GM19455 (cell line): ENCODE measurements around the gene EPB41L2.

Experiments
- ATAC-seq: cut with Tn5 transposase; IDR thresholded peaks from one replicate; pipeline ENCODE4 v1.9.1; 2021; ENCODE audit not compliant: unreplicated experiment

EPB41L2 gene

DNA sequence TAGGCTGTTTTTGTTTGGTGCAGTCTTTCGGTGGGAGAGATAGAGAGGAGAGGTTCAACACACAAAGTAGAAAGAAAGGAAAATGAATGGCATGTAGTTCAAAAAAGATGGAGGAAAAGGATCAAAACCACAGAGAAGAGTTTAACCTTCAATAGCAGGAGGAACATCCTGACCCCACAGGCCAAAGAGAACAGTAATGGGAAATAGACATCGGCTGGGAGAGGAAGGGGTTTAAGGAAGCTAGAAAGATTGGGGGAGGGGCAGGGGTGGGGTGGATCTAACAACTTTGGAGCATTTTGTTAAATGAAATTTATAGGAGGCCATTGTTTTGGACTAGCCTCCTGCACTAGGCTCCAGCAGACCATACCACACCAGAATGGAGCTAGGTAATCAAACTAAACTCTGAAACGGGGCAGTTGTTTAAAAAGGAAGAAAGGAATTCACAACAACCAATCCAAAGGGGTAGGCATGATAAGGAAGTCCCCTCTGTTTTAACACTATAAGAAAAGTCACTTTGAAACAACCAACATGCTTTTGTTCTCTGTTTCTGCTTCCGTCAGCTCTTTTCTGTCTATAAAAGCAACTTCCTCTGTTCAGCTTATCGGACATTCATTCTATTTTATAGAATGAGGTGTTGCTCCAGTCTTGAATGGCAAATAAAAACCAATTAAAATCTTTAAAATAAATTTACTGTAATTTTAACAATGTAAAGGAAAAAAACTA, 82.6 kb downstream of the EPB41L2 start:
- no peak for ATAC-seq

DNA sequence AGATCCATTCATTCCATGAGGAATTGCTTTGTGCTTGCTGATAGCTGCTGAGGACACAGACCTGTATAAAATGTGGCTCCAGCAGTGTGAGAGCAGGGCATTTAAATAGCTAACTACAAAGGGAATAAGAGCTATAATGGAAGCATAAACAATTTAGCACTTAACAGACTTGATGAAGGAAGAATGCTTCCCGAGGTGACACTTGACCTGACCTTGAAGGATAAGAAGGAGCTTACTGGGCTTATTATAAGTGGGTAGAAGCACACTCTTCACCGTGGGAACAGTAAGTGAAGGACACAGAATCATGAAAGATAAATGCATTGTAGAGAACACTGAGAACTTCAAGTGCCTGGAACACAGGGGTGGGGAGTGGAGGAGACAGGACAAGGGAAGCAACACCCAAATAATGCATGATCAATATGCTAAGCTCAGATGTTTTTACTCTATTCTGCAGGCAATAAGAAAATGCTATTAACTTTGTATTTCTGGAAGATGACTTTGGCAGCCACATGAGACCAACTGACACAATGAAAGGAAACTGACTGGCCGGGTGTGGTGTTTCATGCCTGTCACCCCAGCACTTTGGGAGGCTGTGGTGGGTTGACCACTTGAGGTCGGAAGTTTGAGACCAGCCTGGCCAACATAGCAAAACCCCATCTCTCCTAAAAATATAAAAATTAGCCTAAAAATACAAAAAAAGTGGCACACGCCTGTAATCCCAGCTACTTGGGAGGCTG, 84.2 kb downstream of the EPB41L2 start:
- no peak for ATAC-seq

DNA sequence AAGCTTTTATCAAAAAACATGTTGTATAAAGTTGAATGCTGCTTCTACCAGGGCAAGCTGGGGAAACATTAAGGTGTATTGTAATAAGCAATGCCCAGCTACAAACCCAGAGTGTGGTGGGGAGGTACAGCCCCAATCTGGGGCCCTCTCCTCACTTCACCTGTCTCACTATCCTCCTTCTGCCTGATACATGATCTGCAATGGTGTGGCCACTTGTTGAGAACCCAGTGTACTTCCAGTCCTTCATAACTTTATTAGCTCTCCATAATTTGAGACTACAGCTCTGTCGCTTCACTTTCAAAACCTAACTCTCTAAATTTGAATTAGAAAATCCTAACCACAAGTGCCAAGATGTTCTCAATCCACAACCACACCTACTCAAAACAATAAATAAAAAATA, 84.9 kb downstream of the EPB41L2 start:
- ATAC-seq = no peak

DNA sequence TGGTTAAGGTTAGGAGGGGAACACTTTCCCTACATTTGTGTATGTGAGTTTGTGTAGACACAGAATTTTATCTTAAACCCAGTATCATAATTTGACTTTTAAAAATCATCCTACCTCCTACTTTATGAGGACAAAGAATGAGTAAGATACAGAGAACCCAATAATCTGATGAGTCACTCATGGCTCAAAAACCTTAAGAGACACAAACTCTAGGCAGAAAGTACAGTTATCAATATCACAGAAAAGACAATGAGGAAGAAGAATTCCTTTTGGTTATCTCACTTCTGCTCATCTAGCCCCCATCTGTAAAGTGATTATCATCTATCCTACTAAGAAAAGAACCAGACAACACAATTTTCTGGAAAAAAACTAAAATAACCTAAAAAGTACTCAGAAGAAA, 87.7 kb downstream of the EPB41L2 start:
- no peak for ATAC-seq

DNA sequence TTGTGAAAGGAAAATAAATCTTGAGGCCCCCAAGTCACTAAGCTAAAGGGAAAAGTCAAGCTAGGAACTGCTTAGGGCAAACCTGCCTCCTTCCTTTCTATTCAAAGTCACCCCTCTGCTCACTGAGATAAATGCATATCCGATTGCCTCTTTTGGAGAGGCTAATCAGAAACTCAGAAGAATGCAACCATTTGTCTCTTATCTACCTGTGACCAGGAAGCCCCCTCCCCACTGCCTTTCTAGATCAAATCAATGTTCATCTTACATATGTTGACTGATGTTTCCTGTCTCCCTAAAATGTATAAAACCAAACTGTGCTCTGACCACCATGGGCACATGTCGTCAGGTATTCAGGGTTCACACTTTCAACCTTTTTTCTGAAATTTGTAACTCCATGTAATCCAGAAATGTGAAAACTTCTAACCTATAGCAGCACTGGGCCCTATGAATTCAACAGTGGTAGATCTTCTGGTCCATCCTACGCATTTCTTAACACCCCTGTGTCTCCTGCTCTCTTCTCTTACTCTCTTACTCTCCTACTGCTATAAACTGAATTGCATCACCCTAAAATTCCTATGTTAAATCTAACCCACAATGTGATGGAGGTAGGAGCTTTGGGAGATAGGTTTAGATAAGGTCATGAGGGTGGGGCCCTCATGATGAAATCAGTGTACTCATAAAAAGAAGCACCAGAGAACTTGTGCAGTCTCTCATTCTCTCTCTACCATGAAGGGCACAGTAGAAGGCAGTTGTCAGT, 89.3 kb downstream of the EPB41L2 start:
- ATAC-seq = no peak

DNA sequence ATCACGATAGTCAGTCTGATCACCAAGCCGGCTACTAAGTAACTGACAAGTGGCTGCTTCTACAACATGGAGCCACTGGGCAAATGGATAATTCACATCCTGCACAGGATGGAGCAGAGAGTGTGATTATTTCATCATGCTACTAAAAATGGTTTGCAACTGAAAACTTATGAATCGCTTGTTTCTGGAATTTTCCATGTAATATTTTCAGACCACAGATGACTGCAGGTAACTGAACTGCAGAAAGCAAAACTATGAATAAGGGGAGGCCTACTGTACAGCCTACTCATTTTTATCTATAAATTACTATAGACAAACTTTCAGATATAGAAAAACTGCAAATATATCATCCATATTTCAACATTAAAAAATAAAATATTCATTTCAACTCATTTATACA, 91.5 kb downstream of the EPB41L2 start:
- ATAC-seq = no peak

DNA sequence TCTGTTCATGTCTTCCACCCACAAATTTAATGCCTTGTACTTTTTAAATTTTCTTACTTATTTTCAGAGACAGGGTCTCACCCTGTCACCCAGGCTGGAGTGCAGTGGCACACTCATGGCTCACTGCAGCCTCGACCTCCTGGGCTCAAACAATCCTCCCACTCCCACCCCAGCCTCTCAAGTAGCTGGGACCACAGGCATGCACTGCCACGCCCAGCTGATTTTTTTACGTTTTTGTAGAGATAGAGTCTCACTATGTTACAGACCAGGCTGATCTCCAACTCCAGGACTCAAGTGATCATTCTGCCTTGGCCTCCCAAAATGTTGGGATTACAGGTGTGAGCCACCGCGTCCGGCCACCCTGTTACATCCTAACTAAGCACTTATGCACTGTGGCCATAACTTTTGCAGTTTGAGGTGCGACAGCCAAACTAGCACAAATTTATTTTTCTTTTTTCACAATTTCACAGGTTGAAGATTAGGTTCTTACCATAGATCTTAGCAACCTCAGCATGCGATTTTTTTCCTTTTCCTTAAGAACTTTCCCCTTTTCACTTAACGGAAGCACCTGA, 92.1 kb downstream of the EPB41L2 start:
- no peak for ATAC-seq

DNA sequence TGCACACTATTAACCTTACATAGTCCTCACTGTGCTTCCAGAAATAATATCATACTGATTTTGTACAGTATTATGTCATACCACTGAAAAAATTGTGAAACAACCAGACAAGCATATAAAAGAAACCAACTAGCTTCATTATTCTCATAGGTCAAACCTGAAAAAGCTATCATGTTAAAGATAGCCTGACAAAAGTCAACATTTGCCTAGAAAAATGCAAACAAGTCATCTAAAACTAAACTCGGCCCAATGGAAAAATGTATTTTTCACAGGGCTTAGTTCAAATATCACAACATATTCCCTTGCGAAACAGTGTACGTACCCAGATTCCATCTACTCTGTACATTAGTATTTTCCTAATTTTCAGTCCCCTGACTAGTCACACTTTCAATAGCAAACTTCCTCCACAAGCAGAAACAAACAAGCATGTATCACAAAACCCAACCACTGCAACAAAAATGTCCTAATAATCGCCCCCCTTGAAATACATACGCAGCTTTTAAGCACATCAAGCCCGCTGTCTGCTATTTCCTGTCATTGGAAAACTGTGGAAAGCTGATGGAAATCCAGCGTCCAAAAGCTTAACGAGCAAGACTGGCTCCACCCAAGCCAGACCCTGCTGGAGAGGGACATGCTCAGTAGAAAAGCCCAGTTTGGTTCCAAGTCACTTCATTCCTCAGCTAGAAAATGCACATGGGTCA, 93.1 kb downstream of the EPB41L2 start:
- ATAC-seq = no peak

DNA sequence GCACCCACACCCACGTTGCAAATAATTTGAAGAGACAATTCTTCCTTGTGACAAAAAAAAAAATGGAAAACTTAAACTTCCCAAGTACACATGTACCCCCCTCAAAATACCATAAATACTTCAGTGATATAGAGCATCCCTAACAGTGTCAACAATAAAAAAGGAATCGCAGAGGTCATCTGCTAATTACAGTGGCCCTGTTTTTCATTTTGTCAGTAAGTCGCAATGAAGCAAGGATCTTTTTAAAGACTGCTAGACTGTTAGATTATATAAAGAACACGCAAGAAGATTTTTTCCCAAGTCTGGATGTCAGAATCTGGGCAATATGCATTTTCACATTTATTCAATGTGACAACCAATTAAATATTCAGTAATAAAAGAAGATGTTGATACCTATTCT, 93.9 kb downstream of the EPB41L2 start:
- no peak for ATAC-seq

DNA sequence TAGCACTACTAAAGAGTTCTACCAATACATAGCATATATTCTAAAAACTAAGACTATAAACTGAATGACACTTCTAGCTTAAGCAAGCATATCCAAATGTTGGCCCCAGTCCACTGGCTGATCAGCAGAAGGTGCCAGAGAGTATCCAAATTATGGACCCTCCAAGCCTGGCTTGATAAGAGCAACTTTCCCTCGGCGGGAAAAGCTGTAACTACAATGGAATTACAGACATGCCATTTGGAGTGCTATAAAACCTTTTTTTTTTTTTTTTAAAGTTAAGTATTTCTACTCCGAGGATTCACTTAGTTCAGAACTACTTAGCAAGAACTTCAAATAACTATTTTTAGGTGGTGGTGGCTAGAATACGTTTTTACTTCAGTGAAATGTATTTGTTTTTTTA, 94.6 kb downstream of the EPB41L2 start:
- ATAC-seq = no peak

DNA sequence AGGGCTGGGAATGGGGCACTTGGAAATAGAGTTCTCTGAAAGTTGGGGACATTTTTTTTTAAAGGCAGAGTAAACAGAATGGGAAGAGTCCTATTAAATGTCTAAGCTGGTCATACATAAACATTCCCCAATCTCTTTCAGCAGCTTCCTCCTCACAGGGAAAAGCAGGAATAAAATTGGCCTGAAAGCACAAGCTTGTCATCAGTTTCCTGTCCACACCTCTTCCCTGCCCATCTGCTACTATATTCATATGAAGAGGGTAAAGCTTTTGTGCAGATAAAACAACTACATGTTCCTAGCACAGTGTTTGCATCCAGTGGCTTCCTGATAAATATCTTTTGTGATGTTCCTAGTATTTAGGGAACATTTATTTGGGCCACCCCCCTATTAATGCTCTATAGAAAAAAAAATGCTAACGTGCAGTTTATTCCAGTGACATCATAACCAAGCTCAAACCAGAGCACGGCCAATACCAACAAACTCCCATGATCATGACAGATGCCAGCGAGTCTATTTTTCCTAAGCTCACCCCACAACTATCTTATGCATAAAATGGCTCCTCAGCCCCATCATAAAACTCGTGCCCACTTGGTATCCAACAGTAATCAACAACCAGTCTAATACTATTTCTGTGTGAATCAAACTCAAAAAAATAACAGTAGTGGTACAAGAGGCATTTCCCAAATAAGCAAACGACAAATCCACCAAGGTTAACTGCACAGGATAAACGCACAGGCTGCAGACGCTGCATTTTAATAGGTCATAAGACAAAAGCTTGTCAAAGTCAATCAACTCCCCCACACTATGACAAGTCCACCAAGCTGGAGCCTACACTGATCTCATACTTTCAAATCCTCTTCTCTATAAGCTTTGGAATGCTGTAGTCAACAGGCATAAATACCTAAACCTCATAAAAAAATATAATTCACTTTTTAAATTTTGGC, 95.3 kb downstream of the EPB41L2 start:
- no peak for ATAC-seq

DNA sequence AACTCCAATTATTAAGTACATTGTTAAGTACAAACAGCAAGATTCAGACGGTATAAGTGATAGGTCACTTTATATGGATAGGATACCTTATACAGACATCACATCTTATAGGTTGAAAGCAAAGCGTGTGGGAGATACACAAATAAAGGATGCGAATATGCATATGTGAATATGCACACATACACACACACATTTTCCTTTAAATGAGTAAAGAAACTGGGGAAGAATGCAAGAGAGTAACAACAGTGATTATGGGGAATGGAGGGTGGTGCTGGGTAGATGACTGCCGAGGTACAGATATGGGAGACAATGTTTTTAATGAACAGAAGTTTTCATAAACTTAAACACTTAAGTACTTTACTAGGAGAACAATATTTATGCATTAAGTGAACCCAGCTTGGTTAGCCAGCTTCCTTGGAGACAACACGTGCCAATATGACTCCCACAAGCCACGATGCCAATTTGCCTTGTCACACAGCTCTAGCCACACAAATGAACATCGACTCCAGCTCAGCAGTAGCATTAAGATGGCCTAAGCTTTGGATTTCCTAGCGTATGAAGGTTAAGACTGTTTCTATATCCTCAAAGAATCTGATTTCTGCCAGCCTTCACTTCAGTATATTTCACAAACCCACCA, 96.6 kb downstream of the EPB41L2 start:
- ATAC-seq = no peak

DNA sequence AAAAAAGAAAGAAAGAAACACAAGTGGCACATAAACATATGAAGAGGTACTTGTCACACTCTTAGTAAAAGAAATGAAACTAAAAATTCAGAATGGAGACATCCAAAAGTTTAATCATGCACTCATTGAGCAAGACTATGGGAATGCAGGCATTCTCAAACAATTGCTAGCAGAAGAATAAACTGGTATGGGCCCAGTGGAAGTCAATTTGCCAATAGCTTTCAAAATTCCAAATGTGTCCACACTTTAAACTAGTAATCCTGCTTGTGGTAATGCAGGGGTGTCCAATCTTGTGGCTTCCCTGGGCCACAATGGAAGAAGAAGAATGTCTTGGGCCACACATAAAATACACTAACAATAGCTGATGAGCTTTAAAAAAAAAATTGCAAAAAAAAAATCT, 97.4 kb downstream of the EPB41L2 start:
- no peak for ATAC-seq

DNA sequence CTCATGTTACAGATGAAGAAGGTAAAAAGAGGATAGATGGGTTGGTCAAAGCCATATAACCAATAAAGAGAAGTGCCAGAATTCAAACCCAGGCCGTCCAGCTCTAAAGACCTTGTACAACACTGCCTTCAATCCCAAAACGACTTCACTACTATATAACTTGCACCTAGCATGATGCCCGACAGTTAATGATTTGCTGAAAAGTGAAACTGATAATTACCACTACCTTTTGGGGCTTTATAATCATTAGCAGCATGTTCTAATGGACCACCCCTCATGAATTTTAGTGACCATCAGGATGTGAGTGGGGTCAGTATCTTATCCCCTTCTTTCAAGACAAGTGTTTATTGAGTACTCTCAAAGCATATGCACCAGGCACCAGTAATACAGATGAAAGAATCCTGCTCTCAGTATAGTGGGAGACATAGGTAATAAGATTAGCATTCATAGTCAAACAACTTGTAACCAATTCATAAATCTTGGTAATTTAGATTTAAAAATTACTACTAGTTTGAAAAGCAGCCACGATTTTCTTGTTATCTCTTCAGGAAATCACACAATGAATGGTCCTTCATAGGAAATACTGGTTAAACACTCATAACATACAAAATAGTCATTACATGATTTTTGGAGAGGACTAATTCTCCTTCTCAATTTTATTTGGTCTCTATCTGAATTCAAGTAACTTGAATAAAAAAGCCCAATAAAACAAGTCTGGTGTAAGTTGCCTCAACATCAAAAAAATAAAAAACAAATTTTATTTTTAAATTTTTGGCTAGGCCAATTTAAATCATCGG, 98.0 kb downstream of the EPB41L2 start:
- no peak for ATAC-seq

DNA sequence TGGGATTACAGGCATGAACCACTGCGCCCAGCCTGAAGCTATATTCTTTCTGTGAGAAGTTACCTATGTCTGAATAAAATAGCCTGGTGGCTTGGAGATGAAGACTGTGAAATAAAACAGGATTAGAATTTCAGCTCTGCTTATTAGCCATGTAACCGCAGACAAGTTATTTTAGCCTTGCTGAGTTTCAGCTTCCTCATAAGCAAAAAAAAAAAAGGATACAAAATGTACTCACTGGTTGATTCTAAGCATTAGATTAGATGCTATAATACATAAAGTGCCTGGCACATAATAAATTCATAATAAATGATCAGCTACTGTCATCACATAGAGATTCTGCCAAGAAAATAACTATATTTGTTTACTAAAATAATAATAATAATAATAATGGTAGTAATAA, 98.8 kb downstream of the EPB41L2 start:
- no peak for ATAC-seq

DNA sequence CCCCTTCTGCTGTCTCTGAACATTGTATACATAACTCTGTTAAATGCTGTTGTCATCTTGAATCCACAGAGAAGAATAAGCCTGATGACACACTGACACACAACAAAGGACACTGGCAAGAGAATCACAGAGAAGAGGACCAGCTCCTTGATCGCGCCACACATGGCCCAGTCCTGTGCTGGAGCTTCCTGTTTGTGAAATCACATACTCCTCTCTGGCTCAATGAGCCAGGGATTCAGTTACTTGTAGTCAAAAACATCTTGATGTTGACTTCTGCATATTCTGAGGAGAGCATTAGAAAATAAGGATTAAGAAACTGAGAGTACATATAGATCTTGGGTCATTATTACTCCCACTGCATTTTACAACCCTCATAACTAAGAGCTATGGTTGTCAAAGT, 100.1 kb downstream of the EPB41L2 start:
- no peak for ATAC-seq

DNA sequence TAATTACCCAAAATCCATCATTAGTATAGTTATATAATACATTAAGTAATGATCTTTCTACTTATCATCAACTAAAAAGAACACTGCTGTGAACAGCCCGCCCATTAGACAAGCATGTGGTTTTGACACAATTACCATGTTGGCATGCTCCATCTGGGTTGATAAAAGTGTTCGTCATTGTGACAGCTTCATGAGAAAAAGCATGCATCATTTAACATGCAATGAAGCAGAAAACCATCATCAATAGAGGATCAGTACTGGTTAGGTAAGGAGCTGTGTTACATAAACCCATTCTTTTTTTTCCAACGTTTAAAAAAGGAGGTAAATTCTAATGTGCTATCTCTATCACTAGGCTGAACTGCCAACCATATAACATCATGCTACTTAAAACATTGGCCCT, 101.9 kb downstream of the EPB41L2 start:
- no peak for ATAC-seq

DNA sequence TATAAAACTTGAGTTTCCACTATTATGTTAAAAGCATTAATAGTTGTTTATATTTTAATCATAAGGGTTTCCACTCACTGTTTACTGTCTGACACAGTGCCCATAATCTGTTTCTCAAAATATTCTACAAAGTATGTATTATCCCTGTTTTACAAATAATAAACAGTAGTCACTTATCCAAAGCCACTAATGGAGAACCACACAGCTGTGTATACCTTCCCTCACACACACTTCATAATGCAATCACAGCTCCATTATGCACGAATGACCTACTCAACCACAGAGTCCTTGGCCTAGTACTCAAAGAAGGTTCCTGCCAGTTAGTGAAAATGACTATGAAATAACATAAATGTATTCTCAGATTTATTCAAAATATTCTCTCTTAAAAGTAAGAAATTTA, 103.1 kb downstream of the EPB41L2 start:
- ATAC-seq = no peak

DNA sequence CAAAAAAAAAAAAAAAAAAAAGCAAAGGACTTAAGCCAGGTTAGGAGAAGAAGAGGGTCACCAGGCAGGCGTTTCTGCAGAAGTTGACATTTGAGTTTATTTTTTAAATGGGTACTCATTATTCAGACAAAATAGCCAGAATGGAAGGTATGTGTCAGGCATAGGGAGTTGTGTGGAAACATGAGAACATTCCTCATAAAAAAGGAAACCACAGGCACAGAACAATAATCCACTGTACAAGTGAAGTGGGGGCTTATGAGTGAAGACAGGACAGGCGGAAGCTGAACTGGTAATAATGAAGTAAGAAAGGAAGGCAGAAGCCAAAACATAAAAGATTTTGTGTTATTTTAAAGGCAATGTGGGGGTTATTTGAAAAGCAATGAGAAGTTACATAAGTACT, 104.6 kb downstream of the EPB41L2 start:
- ATAC-seq = no peak
